Germinal center (tissue), 1 donor: ENCODE data around the gene ACOT7.

Experiments used
- DNase-seq: peaks from one replicate; pipeline ENCODE4 v3.0.0; 2012; ENCODE audit warnings: mixed read lengths, low spot score

Gene ACOT7

GRCh38 chr1:6424619-6425593 lies 31.3 kb upstream of the ACOT7 start, which contains the start of gene ESPN:
Gene ESPN (plus strand): TSS chr1:6424776. CDS start chr1:6424956, 180 bp downstream.
- DNase-seq = peak; percentile 49

GRCh38 chr1:6424000-6424565 lies 30.5 kb upstream of the ACOT7 start:
- no peak for DNase-seq

GRCh38 chr1:6423321-6423999 lies 29.9 kb upstream of the ACOT7 start:
- peak; percentile 79 for DNase-seq

GRCh38 chr1:6421266-6421665 lies 27.7 kb upstream of the ACOT7 start:
- no peak for DNase-seq

DNA sequence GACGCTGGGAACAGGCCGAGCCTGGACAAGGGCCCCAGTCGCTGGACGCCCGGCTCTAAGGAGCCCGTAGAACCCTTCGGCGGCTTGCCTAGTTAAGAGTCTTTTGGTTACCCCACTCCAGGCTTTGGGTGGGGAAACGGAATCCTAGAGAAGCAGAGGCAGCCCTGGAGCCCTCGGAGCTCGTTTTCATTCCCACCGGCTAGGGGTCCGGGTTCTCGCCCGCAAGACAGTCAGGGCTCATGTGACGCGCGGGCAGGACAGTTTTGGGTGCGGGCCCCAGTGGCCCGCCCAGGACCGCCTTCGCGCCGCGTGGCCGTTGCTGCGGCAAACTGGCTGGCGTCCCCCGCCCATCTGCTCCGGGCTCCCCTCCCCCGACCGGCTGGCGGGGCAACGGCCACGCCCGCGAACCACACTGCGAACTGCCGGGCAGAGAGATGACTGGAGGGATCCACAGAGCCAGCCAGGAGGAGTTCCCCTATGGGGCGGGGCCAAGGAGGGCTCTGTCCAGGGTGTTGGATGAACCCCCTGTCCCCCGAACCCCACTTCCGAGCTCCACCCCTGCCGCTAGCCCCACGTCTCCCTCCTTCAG lies 27.0 kb upstream of the ACOT7 start:
- no peak for DNase-seq

DNA sequence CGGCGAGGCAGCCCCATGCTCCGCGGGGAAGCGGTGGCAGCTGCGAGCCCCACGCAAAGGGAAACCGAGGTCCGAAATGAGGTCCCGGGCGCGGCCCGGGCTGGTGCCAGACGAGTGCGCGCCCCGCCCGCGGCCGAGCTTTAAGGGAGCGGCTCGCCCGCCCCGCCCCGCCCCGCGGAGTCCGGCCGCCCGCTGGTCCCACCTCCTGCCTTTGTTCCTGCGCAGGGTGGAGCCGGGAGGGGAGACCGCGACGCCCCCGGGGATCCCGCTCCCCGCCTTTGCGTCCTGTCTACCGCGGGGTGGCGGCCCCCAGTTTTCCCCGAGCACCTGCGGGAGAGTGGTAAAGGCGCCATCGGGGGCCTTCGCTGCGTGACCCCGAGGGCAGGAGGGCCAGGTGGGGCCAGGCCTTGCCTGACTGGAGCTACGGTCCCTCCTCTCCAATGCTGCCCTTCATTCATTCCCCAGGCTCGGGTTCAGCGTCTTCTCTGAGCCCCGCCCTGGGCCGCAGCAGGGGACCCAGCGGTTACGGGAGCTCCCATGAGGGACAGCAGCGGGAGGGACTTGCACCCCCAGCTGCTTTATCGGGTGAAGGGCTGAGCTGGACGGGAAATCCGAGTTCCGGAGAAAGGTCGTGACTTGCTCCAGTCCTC lies 26.4 kb upstream of the ACOT7 start, which contains the start of gene HES2:
HES2 (minus strand) TSS at position 116 of the 650 bp plus-strand sequence; CDS start at position 17, 99 bp downstream.
- DNase-seq = no peak

DNA sequence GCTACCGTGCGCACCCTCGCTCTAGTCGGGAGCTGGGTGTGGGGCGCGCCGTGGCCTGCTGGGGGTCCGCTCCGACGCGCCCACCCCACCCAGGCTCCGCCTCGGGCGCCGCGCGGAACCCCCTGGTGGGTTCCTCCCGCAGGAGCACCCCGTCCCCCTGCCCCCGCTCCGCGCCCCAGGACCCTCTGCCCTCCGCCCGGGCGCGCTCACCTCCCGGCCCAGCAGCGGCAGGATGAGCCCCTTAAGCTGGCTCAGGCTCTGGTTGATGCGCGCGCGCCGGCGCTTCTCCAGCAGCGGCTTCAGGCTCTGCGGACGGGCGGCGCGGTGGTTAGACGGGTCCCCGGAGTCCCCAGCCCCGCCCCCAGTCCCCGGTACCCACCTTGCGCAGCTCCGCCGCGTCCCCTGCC lies 25.8 kb upstream of the ACOT7 start:
- no peak for DNase-seq

DNA sequence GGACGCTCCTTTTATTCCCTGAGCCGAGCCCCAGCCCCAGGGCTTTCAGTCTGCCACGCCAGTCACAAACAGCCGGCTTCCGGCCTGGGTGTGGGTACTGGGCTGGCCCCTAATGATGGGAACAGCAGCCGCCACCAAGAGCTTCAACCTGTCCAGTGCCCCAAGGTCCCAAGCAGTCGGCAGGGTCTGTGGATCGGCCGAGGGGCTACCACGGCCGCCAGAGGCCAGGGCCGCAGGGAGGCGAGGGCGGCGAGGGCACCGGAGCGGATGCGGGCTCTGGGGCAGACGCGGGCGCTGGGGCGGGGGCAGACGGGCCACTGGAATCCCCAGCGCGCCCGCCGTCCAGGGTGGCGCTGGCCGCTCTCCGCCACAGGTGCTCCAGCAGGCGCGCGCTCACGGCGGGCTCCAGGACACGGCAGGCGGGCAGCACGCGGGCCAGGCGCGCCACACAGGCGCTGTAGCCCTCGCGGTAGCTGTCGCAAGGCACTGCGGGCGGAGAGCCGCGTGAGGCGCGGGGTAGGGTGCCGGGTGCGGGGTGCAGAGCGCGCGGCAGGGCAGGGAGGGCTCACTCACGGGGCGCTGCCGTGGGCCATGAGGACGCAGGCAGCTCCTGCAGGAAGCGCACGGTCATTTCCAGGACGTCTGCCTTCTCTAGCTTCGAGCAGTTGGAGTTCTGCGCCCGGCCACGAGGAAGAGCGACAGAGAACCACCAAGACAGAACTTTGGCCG lies 25.3 kb upstream of the ACOT7 start:
- no peak for DNase-seq

GRCh38 chr1:6417961-6418667 lies 24.5 kb upstream of the ACOT7 start:
- no peak for DNase-seq

DNA sequence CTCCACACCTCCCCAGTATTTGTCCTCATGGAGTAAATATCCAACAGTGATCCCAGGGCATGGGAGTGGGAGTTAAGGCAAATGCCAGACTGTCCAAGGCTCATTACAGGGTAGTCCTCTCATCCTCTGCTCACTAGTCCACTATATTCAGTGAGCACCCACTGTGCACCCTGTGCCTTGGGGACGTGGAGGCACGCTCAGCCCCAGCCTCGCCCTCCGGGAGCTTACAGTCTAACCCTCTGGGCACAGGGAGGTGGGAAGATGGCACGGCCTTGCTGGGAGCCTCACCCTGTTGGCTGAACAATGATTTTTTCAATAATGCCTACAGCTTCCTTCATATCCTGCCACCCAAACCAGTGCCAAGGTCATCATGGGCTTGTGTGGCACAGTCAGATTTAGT lies 23.3 kb upstream of the ACOT7 start:
- DNase-seq = no peak

DNA sequence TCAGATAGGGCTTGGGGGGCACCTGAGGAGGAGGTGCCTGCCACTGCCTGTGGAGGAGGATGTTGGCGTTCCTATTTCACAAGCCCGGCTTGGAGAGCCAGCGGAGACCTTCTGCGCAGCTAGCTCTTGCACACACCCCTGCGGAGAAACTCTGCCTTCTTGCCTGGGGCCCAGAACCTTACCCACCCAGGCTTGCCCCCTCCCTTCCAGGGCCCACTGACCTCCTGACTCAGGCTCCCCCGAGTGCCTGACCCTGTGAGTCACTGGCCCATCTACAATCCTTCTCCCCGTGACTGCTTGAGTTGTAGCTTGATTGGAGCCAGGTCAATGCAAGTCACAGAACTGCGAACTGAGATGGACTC lies 22.7 kb upstream of the ACOT7 start:
- DNase-seq = no peak

- no peak for DNase-seq
These were observed 21.5 kb upstream of the ACOT7 start for GRCh38 chr1:6414881-6415626.

- peak; percentile 38 for DNase-seq
These were observed 20.9 kb upstream of the ACOT7 start for GRCh38 chr1:6414443-6414844.

- no peak for DNase-seq
These were observed 19.3 kb upstream of the ACOT7 start for GRCh38 chr1:6412896-6413295.

DNA sequence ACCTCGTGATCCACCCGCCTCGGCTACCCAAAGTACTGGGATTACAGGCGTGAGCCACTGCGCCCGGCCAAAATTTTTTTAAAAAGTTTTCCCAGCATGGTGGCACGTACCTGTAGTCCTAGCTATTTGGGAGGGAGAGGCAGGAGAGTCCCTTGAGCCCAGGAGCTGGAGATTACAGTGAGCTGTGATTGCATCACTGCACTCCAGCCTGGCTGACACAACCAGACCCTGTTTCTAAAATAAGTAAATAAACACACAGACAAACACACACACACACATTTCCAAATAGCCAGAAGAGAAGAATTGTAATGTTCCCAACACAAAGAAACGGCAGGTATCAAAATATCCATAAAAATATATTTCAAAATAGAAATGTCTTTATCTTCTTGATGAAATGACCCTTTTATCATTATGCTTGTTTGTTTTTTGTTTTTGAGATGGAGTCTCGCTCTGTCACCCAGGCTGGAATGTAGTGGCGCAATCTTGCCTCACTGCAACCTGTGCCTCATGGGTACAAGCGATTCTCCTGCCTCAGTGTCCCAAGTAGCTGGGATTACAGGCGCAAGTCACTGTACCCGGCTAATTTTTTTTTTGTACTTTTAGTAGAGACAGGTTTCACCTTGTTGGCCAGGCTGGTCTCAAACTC lies 16.8 kb upstream of the ACOT7 start:
- no peak for DNase-seq

DNA sequence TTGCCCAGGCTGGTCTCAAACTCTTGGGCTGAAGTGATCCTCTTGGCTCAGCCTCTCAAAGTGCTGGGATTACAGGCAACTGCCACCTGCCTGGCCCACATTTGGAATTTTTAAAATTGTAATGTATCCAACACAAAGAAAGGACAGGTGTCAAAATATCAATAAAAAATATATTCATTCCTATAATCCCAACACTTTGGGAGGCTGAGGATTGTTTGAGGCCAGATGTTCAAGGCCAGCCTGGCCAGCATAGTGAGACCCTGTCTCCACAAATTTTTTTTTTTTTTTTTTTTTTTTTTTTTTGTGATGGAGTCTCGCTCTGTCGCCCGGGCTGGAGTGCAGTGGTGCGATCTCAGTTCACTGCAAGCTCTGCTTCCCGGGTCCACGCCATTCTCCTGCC lies 16.2 kb upstream of the ACOT7 start:
- DNase-seq = no peak

DNA sequence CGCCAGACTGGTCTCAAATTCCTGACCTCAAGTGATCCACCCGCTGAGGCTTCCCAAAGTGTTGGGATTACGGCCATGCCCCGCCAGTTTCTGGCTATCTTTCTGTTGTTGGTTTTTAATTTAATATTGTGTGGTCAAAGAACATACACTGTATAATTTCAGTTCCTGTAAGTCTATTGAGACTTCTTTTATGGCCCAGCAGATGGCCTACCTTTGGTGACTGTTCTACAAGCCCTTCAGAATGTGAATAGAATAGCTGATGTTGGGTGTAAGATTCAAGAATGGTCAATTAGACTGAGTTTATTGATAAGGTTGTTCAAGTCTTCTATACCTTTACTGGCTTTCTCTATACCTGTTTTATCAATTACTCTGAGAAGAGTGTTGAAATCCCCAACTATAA lies 15.5 kb upstream of the ACOT7 start:
- DNase-seq = no peak

DNA sequence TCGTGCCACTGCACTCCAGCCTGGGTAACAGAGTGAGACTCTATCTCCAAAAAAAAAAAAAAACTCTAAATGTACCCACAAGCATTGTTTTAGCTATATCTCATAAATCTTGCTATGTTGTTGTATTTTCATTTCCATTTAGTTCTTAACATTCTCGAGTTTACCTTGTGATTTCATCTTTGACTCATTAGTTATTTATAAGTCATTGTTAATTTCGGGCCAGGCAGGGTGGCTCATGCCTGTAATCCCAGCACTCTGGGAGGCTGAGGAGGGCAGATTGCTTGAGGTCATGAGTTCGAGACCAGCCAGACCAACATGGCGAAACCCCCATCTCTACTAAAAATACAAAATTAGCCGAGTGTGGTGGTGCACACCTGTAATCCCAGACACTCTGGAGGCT lies 14.5 kb upstream of the ACOT7 start:
- no peak for DNase-seq

GRCh38 chr1:6401673-6402072 lies 8.1 kb upstream of the ACOT7 start:
- no peak for DNase-seq
